ENCODE results near the gene TEX35.

TEX35 gene

DNA sequence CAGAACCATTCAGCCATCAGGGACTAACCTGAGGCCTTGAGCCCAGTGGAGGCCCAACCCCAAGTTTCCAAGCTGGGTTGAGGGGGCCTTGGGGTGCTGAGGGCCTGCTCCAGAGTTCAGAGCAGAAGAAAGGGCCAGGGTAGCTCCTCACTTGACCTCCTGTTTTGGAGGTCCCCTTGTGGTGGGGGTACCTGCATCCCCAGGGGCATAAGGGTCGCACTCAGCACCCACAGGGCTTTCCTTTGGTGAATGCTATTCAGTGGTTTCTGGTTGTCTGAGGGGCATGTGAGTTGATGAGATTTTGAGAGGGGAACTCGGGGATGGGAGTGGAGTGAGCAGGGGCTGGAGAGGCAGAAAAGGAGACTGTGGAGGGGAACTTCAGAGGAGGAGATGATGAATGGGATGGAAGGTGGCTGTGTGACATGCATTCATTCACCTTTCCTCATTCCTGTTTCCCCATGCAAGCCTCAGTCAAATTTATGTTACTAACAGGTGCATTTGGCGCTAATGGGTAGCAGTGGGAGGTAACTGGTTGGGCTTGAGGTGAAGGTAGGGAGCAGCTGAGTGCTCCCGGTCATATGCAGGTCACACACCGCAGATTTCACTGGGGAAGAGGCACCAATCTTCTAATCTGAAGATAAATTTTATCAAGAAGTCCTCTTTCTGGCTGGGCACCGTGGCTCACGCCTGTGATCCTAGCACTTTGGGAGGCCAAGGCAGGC, 50.4 kb downstream of the TEX35 start:
- H3K4me3 ChIP-seq (ENCODE audit: low read depth, low read length) = no peak overlapping the region
- TF ChIP-seq, protein P1, sequence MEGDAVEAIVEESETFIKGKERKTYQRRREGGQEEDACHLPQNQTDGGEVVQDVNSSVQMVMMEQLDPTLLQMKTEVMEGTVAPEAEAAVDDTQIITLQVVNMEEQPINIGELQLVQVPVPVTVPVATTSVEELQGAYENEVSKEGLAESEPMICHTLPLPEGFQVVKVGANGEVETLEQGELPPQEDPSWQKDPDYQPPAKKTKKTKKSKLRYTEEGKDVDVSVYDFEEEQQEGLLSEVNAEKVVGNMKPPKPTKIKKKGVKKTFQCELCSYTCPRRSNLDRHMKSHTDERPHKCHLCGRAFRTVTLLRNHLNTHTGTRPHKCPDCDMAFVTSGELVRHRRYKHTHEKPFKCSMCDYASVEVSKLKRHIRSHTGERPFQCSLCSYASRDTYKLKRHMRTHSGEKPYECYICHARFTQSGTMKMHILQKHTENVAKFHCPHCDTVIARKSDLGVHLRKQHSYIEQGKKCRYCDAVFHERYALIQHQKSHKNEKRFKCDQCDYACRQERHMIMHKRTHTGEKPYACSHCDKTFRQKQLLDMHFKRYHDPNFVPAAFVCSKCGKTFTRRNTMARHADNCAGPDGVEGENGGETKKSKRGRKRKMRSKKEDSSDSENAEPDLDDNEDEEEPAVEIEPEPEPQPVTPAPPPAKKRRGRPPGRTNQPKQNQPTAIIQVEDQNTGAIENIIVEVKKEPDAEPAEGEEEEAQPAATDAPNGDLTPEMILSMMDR (conservative IDR thresholded peaks at IDR 0.05; ENCODE audit: low read depth, low read length) = no peak
- no peak for DNase-seq (ENCODE audit: low read depth)

- TF ChIP-seq, protein P1 (conservative IDR thresholded peaks at IDR 0.05; ENCODE audit: low read depth, low read length) = no peak
- no peak for DNase-seq (ENCODE audit: low read depth)
- H3K4me3 ChIP-seq (ENCODE audit: low read depth, low read length) = no peak overlapping the region
These were observed 51.3 kb downstream of the TEX35 start for GRCh38 chr1:178564086-178564782.

DNA sequence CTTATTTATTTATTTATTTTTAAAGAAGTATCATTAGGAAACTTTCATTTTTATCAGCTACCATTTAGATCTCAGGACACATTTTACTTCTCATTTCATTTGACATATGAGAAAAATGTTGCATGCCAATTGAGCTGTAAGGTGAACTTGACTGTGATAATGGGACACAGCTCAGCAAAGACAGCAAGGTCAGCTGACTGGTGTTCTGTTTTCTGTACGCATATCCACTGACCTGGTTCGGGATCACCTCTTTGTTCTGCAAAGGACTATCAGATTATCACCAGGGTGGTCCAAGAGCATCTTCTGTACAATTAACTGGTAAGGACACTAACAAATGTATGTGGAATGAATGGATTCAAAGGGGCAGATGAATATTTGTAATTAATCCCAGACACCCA, 51.9 kb downstream of the TEX35 start:
- no peak overlapping the region for H3K4me3 ChIP-seq (ENCODE audit: low read depth, low read length)
- DNase-seq (ENCODE audit: low read depth) = no peak
- TF ChIP-seq, protein P1 (conservative IDR thresholded peaks at IDR 0.05; ENCODE audit: low read depth, low read length) = no peak

- TF ChIP-seq, protein P1 (conservative IDR thresholded peaks at IDR 0.05; ENCODE audit: low read depth, low read length) = no peak
- no peak overlapping the region for H3K4me3 ChIP-seq (ENCODE audit: low read depth, low read length)
- no peak for DNase-seq (ENCODE audit: low read depth)
These were observed 52.7 kb downstream of the TEX35 start for GRCh38 chr1:178565586-178565985.

DNA sequence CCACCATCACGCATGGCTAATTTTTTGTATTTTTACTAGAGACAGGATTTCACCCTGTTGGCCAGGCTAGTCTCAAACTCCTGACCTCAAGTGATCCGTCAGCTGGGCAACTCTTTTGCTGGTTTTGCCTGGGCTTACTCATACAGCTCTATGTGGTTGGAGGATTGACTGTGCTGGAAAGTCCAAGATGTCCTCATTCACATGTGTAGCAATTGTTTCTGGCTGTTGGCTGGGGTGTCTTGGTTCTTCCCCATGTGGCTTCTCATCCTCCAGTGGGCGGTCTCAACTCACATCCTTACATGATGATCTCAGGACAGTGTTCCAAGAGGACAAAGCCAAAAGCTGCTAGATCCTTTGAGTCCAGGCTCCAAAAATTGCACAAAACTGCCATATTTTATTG, 53.3 kb downstream of the TEX35 start:
- peak; percentile 18 for DNase-seq (ENCODE audit: low read depth)
- no peak overlapping the region for H3K4me3 ChIP-seq (ENCODE audit: low read depth, low read length)
- TF ChIP-seq, protein P1 (conservative IDR thresholded peaks at IDR 0.05; ENCODE audit: low read depth, low read length) = no peak

DNA sequence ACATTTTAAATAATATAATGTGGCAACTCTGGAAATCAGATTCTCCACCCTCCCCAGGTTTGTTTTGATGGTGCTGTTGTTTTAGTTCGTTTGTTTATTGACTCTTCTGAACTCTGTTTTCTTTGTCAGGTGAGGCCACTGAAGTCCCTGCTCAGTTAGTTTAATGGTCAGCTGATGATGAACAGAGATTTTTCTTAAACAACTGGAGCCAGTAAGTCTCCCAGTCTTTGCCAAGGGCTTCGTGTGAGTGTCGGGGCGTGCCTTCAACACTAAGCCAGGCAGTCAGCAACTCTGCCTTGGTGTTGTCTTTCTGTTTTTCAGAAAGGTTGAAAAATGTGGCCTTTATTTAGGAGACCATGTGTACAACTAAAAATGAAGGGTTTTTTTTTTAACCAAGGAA, 58.9 kb downstream of the TEX35 start:
- DNase-seq (ENCODE audit: low read depth) = no peak
- no peak overlapping the region for H3K4me3 ChIP-seq (ENCODE audit: low read depth, low read length)
- TF ChIP-seq, protein P1 (conservative IDR thresholded peaks at IDR 0.05; ENCODE audit: low read depth, low read length) = no peak

All from choroid plexus epithelial cell (primary cell).